ENCODE results near the gene FAM171A2.
"Not testable (repeated sequence)": the region's sequence is repeated elsewhere in the genome, so short reads cannot be mapped to it uniquely, and the experiment has no call there.

Gene FAM171A2

DNA sequence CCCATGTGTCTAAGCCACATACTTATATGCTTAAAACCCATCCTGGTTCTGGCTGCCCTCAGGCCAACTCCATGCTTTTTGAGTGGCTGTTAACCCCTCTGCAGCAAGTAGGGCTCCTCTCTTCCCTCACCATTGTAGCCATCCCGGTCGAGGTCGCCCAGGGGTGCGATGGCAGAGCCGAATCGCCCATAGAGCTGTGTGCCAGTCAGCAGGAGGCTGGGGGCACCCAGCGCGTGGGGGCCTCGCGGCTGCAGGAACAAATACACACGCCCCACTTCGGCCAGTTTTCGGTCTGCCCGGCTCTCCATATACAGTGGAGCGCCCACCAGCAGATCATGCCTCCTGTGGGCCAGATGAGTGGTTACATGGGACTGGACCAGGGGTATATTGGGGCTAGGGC is 19.7 kb upstream of the FAM171A2 start:
- DNase-seq = no peak

DNA sequence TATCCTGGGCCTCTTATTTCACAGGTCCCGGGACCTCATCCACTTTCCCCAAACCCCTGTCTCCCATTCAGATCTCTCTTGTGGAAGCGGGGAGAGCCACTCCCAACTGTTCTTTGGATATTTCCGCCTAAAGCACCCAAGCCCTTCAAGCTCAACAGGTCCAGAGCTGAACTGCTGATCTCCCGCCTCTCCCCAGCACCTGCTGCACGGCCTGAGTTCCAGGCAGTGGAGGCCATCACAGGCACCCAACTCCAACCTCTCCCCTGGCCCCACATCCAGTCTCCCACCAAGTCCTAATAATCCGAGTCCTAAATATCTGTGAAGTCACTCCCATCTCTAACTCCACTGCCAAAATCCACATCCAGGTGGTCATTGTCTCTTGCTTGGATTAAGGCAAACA is 19.3 kb upstream of the FAM171A2 start:
- no peak for DNase-seq

DNA sequence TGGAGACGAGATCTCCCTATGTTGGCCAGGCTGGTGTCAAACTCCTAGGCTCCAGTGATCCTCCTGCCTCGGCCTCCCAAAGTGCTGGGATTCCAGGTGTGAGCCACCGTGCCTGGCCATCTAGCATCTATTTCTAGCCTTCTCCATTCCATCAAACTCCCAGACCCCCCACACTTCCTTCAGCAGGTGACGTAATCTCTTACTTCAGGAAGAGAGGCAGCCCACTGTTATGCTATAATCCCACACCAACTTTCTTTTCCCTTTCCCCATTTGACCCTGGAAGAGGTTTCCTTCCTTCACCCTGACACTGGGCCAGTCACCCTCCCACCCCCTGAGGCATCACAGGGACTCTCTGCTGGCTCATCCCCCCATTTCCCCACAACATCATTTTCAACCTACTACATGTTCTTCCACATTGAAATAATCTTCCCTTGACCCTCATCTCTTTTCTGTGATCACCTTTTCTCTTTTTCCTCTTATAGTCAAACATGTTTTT is 18.2 kb upstream of the FAM171A2 start:
- no peak for DNase-seq

DNA sequence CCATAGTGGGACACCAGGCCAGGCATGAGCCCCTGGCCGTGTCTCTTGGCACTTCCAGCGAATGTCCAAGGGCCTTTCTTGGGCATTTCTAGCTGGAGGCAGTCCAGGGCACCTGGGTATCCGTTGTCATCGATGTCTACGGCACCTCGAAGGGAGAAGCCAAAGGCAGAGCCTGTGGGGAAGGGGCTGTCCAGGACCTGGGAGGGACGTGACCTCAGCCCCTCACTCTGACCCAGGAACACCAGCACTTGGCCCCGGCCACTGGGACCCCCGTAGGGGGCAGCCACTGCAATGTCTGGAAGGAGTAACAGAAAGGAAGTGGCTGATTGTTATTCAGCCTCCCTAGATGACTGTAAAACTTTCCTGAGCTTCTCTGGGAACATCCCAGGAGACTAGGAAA is 17.1 kb upstream of the FAM171A2 start:
- no peak for DNase-seq

DNA sequence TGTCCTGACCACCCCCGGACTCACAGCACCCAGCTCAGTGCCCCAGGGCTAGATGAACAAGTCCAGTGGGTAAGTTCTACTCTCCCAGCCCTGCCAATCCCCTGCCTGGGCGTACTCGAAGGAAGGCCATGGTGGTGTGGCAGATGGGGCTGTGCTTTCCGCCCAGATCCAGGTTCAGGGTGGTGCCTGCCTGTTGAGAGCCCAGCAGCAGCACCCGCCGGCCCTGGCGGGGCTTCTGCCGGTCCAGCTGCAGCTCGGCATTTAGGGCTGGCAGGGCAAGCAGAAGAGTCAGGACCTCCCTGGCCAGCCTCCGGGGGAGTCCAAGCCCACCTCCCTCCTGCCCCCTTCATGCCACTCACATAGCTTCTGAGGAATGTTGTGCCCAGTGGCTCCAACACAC is 16.2 kb upstream of the FAM171A2 start:
- DNase-seq = no peak

DNA sequence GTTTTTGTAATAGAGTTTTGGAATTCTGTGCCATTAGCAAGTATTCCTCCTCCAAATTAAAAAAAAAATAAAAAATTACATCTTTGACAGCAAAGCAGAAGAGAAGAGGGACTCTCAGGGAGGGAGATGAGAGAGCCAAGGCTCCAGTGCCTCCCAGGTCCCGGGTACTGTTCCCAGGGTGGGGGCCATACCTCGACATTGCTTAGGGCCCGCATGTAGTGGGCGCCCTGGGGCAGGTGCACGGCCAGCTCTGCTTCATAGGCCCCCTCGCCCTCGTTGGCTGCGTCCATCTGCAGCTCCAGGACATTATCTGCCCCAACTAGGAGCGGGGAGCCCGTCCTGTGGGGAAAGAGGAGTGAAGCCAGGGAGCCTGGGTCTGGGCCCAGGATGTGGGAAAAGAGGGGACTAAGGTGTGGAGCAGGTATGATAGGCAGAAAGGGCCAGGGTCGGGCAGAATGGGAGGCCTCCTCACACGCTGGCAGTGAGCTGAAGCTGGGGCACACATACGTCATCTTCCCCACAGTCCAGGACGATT is 14.6 kb upstream of the FAM171A2 start:
- DNase-seq = no peak

DNA sequence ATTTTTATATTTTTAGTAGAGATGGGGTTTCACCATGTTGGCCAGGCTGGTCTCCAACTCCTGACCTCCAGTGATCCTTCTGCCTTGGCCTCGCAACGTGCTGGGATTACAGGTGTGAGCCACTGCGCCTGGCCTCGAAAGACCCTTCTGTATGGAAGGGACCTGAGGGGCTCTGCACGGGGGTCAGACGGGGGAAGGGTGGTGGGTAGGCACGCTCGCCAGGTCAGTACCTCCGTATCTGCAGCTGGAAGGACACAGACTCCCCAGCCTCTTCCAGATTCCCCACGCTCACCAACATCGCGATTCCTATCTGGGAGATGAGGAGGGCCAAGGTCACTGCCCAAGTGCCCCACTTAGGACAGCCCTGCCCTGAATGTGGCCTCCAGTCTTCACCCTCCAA is 13.1 kb upstream of the FAM171A2 start:
- no peak for DNase-seq

DNA sequence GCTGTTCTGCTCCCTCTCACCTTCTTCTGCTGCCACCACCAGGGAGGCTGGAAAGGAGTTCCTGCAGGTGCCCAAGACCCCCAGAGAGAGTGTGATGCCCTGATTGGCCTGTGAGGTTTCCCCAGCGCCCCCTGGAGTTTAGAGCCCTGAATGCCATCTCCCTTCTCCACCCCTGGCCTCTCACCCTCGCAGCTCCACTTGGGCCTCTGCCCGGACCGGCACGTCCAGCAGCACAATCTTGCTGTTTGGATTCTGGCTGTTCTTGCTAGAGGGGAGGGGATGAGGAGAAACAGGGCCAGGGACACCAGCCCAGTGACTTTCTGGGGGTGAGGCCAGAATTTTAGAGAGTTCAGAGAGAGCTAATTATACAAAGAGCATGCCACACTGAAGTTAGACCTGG is 12.5 kb upstream of the FAM171A2 start:
- no peak for DNase-seq

DNA sequence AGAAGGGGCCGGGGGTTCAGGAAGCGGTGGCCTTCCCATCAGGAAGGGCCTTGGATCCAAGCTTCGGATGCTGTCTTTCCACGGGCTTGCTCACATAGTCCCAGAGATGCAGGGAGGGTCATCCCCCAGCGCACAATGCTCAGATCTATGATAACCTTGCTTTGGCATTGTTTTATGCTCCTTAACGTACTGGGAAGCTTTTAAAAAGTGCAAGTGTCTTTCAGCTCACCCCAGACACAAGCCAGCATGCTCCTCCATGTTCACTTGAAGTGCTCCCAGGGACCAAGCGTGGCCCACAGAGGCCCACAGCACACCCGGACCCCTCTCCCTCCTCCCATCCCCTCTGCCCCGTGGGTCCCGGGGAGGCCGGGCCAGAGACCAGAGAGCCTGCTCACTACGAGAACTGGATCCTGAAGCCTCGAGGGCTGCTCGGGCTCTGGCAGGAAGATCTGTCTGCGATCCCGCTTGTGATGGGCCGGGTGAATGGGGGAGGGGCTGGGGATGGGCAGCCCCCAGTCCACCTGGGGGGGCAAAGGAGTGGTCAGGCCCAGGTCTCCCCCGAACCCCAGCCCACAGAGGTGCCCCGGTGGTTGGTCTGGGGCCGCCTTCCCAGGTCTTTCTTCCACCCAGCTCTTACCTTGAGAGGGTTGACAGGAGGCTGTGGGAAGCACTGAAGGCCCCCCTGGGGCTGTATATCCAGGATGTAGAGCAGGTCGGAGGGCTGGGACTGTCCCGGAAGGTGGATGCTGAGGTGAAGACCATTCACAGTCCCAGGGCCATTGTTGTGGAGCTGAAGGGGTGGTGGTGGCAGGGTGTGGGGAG is 11.8 kb upstream of the FAM171A2 start:
- DNase-seq = no peak

DNA sequence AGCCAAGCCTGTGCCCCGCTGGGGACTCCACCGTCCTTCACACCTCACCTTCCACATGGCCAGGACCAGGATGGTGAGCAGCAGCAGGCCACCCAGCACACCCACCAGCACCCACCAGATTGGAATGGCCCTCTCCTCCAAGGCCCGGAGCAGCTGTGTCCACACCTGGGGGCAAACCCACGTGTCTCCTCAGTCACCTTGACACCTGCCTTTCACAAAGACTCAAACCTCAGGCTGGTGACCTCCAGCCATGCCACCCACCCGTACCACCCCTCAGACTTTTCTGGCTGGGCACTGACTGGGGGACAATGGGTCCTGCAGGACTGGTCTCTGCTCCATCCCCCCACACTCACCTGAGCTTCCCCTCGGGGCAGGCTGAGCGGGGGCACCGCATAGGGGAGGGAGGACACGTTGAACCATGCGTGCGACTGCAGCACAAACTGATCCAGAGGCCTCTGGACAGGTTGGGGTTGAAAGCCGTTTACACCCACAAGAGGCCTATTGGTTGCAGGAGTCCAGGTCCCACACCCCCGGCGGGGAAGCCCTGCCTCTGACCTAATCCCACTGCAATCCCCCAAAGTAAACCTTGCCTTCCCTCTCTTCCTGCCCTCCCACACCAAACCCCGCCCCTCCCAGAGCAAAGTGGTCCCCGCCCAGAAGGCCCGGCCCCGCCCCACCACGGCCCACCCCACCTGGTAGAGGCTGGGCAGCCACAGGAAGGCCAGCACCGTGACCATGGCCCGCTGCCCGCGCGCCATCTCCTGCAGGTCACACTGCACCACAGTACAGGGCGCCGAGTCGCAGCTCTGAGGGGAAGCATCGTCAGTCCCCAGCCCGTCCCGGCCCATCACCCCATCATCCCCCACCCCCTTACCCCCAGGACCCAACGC is 10.9 kb upstream of the FAM171A2 start:
- DNase-seq = no peak

DNA sequence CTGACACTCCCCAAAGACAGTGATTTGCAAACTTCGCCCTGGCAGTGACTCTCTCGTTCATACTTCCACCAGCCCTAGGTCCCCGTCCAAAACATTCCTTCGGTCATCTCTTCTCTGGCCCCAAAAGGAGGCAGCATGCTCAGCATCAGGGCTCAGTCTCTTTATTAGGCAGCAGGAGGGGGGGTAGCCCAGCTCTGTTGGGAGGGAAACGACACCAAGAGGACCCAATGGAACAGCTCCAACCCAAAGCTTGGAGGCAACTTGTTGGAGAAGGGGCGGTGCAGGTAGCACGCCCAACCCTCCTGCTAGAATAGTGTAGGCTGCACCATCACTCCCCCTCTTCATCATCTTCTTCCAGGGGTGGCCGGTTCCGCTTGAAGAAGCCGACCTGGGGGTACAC is 8.4 kb upstream of the FAM171A2 start:
- no peak for DNase-seq

DNA sequence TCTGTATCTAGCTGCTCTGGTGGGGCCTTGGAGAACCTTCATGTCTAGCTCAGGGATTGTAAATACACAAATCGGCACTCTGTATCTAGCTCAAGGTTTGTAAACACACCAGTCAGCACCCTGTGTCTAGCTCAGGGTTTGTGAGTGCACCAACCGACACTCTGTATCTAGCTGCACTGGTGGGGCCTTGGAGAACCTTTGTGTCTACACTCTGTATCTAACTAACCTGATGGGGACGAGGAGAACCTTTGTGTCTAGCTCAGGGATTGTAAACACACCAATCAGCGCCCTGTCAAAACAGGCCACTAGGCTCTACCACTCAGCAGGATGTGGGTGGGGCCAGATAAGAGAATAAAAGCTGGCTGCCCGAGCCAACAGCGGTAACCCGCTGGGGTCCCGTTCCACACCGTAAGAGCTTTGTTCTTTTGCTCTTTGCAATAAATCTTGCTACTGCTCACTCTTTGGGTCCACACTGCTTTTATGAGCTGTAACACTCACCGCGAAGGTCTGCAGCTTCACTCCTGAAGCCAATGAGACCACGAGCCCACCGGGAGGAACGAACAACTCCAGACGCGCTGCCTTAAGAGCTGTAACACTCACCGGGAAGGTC is 5.9 kb upstream of the FAM171A2 start:
- not testable (repeated sequence) for DNase-seq

DNA sequence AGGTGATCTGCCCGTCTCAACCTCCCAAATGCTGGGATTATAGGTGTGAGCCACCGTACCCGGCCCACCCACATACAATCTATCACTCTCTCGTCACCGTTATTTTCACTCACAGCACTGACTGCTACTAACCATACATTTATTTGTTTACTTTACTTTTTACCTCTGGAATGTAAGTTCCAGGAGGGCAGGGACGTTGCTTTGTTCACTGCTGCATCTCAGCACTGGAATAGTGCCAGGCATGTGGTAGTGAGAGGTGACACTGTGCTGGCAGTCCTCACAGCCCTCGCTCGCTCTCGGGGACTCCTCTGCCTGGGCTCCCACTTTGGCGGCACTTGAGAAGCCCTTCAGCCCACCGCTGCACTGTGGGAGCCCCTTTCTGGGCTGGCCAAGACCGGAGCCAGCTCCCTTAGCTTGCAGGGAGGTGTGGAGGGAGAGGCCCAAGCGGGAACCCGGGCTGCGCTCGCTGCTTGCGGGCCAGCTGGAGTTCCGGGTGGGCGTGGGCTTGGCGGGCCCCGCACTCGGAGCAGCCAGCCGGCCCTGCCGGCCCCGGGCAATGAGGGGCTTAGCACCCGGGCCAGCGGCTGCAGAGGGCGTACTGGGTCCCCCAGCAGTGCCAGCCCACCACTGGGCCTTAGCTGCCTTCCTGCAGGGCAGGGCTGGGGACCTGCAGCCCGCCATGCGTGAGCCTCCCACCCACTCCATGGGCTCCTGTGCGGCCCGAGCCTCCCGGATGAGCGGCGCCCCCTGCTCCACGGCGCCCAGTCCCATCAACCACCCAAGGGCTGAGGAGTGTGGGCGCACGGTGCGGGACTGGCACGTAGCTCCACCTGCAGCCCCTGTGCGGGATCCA is 5.0 kb upstream of the FAM171A2 start:
- DNase-seq = not testable (repeated sequence)

DNA sequence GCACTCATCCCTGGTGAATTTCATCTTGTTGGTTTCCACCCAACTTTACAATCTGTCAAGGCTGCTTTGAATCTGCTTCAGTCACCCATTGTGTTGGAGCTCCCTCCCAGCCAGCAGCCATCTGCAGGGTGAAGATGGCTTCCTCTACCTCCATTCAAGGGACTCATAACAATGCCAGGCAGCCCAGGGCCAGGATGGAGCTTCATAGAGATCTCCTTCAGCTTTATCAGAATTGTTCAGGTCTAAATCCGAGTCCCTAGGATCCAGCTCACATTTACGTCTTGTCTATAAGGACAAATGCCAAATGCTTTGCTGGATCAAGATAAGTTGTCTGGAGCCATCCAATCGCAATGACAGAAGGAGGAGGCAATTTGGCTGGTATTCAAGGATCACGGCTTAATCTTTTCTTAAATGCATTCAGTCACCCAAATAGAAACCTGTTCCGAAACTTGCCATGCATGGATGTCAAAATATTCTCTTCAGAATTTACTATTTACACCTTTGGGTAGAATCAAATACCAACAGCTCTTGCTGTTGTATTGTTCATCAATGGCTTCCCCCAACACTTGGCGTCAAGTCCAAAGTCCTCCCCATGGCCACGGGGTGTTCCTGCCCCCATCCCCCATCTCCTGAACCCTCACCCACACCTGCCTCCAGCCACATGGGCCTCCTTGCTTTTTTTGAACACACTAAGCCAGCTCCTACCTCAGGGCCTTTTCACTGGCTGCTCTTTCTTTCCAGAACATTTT is 3.8 kb upstream of the FAM171A2 start:
- no peak for DNase-seq

DNA sequence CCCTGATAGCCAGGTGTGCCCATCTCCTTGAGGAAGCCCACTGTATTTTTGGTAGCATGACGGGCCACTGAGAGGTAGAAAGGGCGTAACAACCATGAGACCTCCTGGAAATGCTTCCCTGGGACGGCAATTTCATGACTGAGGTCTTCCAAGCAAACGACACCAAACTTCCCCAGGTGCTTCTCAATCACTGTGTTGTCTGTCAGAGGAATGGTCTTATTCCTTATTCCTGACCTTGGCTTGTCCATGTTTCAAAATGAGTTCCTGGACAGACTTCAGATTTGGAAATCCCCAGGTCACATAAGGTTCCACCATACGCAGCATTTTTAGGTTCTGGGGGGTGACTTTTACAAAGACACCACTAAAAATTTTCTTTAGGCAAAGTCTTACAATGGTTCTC is 1.4 kb upstream of the FAM171A2 start:
- DNase-seq = not testable (repeated sequence)

DNA sequence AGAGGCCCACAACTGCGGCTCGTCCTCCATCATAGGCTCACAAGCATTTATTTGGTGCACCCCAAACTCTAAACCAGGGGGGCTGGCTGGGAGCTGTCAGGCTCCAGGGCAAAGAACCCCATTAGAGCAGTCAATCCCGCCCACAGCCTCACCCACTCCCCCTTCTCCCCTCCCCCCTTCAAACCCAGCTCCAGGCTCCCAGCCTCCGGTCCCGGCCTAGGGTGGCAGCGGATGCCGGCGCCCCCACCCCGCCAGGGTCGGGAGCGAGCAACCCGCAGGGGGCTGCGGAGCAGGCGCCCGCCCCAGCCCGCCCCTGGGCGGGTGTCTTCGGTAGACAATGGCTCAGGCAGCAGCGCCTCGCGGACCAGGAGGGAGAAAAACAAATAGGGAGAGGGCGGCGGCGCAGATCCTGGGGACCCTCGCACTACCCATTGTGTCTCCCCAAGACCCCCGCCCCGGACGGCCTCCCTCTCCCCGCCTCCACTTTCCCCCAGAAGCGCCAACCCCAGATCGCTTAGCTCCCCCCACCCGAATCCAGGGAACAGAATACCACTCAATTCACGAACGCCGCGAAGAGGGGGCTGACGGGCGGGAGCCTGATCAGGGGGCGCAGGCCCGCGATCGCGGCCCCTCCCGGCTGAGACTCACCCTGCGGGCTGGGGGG is 572 bp downstream of the FAM171A2 start:
- no peak for DNase-seq

DNA sequence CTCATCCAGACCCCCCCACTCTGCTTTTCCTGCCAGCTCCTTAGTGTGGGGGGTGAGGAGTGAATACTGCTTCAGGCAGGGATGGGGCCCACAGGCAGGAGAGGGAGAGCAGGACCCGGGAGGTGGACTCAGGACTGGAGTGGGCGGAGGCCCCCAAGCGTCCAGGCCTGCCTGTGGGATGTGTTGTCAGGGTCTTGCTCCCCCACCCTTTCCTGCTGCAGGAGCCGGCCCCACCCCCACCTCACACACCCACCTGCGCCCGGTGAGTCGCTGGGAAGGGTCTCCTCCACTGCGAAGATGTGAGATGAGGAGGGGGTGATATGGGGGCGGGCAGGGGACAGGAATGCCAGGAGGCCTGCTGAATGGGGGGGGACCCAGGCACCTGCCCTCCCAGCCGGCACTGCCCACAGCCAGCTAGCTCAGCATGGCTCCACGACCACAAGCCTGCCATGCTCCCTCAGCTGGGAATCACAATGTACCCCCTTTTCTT is 1.1 kb downstream of the FAM171A2 start:
- no peak for DNase-seq

DNA sequence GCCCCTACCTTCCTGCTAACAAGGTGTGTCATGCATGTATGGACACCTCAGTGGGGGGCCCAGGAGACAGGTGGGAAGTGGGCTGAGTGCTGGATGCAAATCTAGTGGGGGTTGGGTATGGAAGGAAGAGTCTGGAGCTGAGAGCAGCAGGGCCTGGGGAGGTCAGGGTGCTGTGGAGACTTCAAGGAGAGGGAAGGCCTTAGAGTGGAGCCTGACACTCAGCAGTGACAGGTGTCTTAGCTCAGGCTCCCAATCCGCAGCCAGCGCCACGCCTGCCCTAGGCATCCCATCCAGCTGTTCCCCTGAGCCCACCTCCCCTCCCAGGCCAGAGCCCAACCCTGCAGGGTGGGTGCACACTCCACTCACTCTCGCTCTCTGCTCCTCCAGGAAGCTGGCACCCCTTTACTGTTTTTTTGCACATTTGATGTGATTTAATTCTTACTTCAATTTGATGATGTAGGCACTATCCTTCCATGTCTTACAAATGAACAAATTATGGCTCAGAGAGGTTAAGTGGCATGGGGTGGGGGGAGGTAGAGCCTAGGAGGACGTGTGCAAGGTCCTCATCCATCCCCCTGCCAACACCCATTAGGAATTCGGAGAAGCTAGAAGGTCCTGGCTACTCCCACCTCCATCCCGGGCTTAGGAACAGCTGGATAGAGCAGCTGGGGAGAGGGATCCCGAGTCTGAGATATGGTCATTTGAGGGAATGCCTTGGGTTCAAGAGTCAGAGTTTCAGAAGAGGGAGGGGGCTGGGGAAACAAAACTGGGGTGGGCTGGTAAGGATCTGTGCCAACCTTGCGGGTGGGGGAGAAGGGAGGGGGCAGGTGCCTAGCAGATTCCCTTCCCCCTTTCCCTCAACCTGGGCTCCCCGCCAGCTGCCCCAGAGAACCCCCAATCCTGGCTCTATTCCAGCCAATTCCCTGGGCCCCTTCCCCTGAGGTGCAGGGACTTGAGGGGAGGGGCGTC is 2.1 kb downstream of the FAM171A2 start:
- DNase-seq = no peak

DNA sequence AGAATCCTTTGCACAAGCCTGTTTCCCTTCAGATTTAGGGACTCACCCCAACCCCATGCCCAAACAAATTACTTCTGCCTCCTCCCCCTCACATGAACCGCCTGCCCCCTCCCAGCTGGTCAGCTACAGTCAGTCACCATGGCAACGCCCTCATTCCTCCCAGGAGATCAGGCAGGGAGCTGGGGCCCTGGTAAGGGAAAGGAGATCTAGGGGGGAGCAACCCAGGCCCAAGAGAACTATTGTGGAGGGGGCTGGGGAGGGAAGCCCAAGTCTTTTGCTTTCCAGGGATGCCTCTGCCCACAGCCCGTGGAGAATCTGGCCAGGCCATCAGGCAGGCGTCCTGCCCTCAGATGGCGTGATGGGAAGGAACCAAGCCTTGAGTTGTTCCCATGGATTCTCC is 2.8 kb downstream of the FAM171A2 start:
- no peak for DNase-seq

DNA sequence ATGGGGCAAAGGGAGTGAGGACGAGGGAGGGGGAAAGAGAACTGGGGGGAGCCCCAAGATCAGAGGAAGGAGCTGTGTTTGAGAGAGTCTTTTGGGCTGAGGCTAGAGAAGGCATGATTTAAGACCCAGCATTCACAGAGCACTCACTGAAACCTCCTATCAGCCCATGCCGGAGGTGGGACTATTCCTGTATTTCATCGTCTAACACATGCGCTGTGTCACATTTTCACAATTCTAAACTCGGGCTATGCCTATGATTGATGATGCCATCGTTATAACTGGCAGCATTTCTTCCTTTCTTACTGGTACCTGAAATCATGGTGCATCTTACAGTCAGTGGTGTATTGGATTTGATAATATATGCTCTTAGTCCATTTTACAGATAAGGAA is 3.5 kb downstream of the FAM171A2 start:
- DNase-seq = no peak
